ENCODE measurements around the gene KIAA1328.

GRCh38 chr18:36826556-36826955 lies 2.4 kb upstream of the KIAA1328 start:
- TF ChIP-seq REST (IDR thresholded peaks at IDR 0.05; ENCODE audit: low read depth) (no peak), RAD21 (IDR thresholded peaks at IDR 0.05; ENCODE audit: low read depth) (no peak), FOXM1 (IDR thresholded peaks at IDR 0.05; ENCODE audit: borderline replicate concordance, low read depth) (no peak), TAF1 (IDR thresholded peaks at IDR 0.05; ENCODE audit: low read depth) (no peak)
